ENCODE data around the gene KCND3.

GRCh38 chr1:111775966-111776365, 213.5 kb downstream of the KCND3 start:
- no peak for TF ChIP-seq ZNF621 (tag by site-specific recombination; IDR thresholded peaks at IDR 0.05)
- no peak for TF ChIP-seq BCL11B (tag by site-specific recombination; IDR thresholded peaks at IDR 0.05; ENCODE audit: low read depth)
- TF ChIP-seq CTCF (tag by site-specific recombination; IDR thresholded peaks at IDR 0.05), result no peak
- no peak for TF ChIP-seq ZNF600 (tag by site-specific recombination; IDR thresholded peaks at IDR 0.05)
- TF ChIP-seq SP7 (tag by site-specific recombination; IDR thresholded peaks at IDR 0.05), result no peak
- TF ChIP-seq ZBTB21 (tag by site-specific recombination; IDR thresholded peaks at IDR 0.05), result no peak
- TF ChIP-seq ZNF274 (IDR thresholded peaks at IDR 0.05; ENCODE audit: low read length), result no peak
- TF ChIP-seq ZNF274 (tag by site-specific recombination; IDR thresholded peaks at IDR 0.05; ENCODE audit: borderline replicate concordance), result no peak
